ENCODE results near the gene PDZRN3.

The PDZRN3 gene

DNA sequence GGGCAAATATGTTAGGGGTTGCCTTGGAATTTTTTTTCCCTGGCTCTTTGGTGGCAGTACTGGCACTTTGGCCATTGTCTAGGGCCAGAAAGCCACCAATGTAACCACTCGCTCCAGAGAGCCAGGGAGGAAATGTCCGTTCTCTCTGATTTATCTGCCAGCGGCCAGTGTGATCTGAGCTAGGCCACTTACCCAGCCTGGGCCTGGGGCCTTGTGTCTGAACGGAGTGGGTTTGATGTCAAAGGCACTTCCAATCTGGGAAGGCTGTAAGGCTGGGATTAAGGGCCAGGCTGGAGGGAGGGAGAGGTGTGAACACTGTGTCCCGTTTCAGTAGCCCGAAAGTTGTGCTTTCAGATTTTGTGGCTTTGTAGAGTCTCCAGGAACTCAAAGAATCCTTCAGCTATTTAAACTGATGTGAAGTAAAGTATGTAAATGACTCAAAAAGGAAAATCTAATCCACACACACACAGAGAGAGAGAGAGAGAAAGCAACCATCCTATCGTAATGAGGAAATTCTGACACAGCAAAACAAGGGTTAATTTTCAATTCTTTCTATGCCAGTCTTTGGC lies 271.0 kb downstream of the PDZRN3 start:
- DNase-seq (ENCODE audit: insufficient read length, low spot score): no peak
- FAIRE-seq: no peak

DNA sequence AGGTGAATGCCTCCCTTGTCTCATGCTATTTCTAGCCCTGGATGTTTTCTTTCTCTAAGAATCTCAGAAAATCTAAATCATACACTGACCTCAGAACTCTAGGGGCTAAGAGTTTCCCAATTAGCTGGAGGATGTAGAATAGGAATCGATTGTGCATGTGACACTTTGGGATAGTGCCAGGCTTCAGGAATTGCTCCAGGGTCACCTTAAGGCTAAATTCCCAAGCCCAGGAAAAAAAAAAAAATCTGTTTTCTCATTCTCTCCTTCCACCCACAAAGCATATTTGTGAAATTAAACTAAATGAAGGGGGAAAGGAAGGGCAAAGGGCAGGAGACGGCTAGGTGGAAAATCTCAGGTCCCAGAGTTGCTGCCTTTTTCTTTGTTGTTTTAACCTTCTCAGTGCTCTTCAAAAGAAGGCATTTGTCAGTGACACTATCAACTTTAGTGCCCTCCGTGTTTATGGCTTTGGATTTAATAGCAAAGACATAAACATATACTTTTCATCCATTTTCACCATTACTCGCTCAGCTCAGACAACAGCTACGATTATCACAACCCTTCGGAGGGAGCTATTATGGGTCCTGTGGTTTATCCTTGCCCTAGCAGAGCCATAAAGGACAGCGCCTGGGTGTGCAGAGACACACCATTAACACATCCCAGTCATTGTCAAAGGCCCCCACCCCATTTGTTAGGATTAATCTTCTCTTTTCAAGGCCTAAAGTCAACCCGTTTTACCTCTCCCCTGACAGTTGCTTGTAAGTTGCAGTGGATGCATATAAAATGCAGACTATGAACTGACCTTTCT lies 271.7 kb downstream of the PDZRN3 start:
- DNase-seq (ENCODE audit: insufficient read length, low spot score) (no peak), FAIRE-seq (no peak)

DNA sequence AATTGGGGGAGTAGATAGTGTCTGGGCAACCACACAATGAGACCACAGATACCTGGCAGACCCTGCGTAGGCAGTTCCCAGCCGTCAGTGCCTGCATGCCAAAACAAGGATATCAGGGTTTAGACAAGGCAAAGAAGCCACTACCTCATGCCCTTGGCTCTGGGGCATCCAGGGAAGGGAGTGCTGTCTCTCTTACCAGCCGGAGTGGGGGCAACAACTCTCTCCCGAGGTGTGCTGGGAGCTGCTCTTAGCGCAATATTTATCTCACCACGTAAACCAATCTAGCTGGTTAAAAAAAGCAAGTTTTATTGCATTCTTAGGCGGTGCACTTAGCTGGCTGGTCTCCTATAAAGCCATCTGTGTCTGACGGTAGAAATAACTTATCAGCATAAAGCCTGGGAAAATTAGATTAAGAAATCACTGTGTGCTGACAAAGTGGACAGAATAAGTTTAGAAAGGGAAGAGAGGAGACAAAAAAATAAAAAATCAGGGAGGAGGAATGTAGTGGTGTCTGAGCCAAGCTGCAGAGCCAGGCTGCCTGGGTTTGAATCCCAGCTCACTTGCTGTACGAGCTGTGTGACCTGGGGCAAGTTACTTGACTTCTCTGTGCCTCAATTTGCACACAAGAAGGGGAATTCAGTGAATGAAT lies 273.2 kb downstream of the PDZRN3 start:
- FAIRE-seq (no peak), DNase-seq (ENCODE audit: insufficient read length, low spot score) (no peak)

DNA sequence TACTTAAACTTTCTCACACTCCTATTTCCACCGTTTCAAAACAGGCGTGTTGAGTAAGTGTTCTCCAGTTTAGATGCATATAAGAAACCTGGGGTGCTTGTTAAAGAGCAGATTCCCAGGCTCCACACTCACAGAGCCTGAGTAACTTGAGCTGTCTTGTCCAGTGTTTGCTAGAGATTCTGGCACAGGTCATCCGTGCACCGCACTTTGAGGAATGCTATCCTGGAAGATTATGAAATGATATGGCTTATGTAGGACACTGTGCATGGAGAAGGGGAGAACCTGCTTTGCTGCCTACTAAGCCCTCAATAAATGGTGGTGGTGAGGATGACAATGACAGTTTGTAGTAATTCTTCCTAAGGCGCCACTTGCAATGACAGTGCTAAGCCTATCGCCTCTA lies 273.7 kb downstream of the PDZRN3 start:
- DNase-seq (ENCODE audit: insufficient read length, low spot score) (no peak), FAIRE-seq (no peak)

DNA sequence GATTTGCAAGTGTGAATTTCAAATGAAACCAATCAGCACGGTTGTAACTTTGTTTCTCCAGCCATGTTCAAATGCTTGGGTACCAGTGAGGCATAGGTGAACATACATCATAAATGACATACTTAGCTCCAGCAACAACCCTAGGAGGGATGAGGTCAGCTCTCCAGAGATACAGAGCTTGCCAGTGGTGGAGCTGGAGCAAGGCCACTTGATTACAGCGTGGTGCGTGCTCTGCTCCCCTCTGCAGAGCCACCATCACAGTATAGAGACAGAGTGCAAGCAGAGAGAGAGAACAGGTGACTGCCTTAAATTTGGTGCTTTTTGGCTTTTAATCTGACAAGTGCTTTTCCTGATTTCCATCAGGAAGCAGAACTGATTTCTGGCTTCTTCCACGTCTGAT lies 275.1 kb downstream of the PDZRN3 start:
- FAIRE-seq: no peak
- no peak for DNase-seq (ENCODE audit: insufficient read length, low spot score)

DNA sequence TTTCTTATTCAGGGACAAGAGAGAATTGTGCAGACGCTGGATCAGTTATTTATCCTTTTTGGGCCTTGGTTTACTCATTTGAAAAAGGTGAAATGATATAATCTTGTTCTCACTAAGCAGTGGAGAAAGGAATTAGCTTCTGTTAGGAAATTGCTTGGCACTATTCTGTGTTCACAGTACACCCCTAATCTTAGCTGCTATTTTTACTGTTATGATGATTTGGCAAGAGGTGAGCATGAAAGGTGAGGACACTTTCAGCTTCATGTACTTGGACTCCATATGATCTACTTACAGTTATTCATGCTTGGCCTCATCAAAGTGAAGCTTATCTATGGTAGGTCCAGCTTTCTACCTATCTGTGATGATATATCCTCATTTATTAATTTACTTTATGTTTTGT lies 282.7 kb downstream of the PDZRN3 start:
- no peak for DNase-seq (ENCODE audit: insufficient read length, low spot score)
- no peak for FAIRE-seq

DNA sequence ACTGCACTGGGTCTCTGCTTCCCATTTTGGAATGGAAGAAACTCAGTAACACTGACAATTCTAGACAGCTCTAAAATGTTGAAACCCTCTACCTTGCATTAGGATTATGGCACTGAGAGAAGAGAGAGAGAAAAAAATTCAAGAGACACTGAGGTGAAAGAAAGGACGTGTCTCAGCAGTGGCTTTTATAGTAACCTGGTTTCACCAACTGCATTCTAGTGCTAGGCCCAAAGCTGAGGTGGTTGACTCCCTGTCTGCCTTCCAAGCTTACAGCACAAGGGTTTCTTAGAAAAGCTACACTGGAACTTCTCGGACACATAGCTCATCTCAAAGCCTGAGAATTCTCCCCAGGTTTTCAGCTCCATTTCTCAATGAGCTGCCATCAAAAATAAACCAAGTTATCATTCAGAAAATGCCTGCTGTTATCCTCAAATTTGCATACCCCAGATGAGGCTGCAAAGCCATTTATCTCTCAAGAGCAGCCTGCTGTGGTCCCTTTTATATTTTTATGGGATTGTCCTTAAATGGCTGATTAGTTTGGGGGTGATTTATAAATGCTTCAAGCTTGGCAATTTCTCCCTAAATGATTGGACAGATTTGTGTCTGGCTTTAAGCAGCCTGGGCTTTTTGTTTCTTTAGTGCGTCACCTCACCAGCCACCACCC lies 283.3 kb downstream of the PDZRN3 start:
- no peak for DNase-seq (ENCODE audit: insufficient read length, low spot score)

DNA sequence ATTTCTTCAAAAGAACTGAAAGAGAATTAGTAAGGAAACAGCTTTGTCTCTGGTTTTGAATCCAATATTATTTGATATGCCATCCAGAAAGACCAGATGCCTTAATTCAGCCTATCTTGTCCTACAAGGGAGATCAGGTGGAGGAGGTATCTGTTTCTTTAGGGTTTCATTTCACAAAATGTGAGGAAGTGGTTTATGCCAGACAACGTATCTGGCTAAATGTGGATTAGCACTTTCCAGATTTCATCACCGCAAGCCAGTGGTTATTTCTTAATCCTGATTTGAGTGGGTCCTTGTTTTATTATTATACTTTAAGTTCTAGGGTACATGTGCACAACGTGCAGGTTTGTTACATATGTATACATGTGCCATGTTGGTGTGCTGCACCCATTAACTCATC lies 292.2 kb downstream of the PDZRN3 start:
- DNase-seq (ENCODE audit: insufficient read length, low spot score): no peak
- FAIRE-seq: no peak

More for the DNA sequence above, 283.3 kb downstream of the PDZRN3 start:
- FAIRE-seq: no peak
